ENCODE data around the gene DGCR6.
"Not testable (repeated sequence)": the region's sequence is repeated elsewhere in the genome, so short reads cannot be mapped to it uniquely, and the experiment has no call there.

Gene DGCR6

DNA sequence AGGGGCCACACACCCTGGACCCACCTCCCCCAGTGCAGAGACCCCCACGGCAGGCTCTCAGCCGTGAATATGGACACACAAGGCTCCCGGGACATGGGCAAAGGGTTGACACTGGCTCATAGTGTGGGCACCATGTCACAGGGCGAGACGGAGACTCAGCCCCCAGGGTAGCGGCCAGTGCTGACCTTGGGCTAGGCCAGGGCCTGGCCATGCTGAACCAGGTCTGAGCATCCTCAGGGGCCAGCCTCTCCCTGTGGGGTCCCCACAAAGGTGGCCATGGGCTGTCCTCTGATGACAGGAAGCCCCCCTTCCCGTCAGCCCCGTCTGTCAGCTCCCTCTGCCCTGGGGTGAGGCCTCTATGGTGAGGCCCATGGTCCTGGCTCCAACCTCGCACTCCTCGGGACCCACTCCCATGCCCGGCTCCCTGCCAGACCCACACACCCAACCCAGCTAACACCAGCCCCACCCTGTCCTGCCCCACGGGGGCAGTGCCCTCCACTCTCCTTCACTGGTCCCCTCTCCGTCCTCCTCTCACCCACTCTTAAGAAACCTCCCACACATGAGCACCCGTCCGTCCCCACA lies 49.0 kb downstream of the DGCR6 start:
- H3K27me3 ChIP-seq (ENCODE audit: insufficient read depth, low read depth), result peaks cover 28% of the 10 kb centered on the region
- H3K4me3 ChIP-seq (IDR thresholded peaks at IDR 0.05; ENCODE audit: insufficient read depth, low read depth, low read length), result no peak overlapping the region
- no peaks in the 10 kb centered on the region for H3K36me3 ChIP-seq (ENCODE audit: insufficient read depth)
- TF ChIP-seq, protein P1, sequence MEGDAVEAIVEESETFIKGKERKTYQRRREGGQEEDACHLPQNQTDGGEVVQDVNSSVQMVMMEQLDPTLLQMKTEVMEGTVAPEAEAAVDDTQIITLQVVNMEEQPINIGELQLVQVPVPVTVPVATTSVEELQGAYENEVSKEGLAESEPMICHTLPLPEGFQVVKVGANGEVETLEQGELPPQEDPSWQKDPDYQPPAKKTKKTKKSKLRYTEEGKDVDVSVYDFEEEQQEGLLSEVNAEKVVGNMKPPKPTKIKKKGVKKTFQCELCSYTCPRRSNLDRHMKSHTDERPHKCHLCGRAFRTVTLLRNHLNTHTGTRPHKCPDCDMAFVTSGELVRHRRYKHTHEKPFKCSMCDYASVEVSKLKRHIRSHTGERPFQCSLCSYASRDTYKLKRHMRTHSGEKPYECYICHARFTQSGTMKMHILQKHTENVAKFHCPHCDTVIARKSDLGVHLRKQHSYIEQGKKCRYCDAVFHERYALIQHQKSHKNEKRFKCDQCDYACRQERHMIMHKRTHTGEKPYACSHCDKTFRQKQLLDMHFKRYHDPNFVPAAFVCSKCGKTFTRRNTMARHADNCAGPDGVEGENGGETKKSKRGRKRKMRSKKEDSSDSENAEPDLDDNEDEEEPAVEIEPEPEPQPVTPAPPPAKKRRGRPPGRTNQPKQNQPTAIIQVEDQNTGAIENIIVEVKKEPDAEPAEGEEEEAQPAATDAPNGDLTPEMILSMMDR (conservative IDR thresholded peaks at IDR 0.05; ENCODE audit: low read depth, low read length), result no peak
- H3K4me1 ChIP-seq (ENCODE audit: low read depth, poor library complexity, severe bottlenecking), result no peaks in the 10 kb centered on the region
- no peak overlapping the region for H3K27ac ChIP-seq
- no peaks in the 10 kb centered on the region for H3K79me2 ChIP-seq (ENCODE audit: insufficient read depth, low read depth)
- no peak overlapping the region for H2AFZ ChIP-seq (ENCODE audit: low read depth)
- H4K20me1 ChIP-seq (ENCODE audit: insufficient read depth), result no peaks in the 10 kb centered on the region
- H3K9ac ChIP-seq, result no peak overlapping the region
- H3K4me2 ChIP-seq, result no peak overlapping the region

DNA sequence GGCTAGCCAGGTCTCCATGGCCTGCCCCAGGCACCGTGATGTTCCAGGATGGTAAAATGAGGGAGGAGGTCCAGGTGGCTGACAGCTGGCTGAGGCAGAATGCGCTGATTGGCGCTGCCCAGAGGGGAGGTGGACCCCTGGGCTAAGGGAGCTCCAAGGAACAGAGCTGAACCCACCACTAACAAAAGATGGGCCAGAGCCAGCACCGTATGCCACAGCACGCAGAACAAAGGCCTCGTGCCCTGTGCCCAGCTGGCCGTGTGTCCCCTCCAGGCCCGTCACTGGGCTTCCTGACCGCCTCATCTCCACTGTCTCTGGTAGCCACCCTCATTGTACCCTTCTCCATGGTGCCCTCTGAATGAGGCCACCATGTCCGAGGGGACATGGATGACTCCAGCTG lies 49.6 kb downstream of the DGCR6 start:
- H3K27ac ChIP-seq, result no peak overlapping the region
- H3K4me2 ChIP-seq, result no peak overlapping the region
- no peaks in the 10 kb centered on the region for H4K20me1 ChIP-seq (ENCODE audit: insufficient read depth)
- TF ChIP-seq, protein P1 (conservative IDR thresholded peaks at IDR 0.05; ENCODE audit: low read depth, low read length), result no peak
- no peak overlapping the region for H3K9ac ChIP-seq
- no peak overlapping the region for H3K4me3 ChIP-seq (IDR thresholded peaks at IDR 0.05; ENCODE audit: insufficient read depth, low read depth, low read length)
- H3K4me1 ChIP-seq (ENCODE audit: low read depth, poor library complexity, severe bottlenecking), result no peaks in the 10 kb centered on the region
- H3K36me3 ChIP-seq (ENCODE audit: insufficient read depth), result no peaks in the 10 kb centered on the region
- H2AFZ ChIP-seq (ENCODE audit: low read depth), result no peak overlapping the region
- H3K27me3 ChIP-seq (ENCODE audit: insufficient read depth, low read depth), result peaks cover 28% of the 10 kb centered on the region
- H3K79me2 ChIP-seq (ENCODE audit: insufficient read depth, low read depth), result no peaks in the 10 kb centered on the region

DNA sequence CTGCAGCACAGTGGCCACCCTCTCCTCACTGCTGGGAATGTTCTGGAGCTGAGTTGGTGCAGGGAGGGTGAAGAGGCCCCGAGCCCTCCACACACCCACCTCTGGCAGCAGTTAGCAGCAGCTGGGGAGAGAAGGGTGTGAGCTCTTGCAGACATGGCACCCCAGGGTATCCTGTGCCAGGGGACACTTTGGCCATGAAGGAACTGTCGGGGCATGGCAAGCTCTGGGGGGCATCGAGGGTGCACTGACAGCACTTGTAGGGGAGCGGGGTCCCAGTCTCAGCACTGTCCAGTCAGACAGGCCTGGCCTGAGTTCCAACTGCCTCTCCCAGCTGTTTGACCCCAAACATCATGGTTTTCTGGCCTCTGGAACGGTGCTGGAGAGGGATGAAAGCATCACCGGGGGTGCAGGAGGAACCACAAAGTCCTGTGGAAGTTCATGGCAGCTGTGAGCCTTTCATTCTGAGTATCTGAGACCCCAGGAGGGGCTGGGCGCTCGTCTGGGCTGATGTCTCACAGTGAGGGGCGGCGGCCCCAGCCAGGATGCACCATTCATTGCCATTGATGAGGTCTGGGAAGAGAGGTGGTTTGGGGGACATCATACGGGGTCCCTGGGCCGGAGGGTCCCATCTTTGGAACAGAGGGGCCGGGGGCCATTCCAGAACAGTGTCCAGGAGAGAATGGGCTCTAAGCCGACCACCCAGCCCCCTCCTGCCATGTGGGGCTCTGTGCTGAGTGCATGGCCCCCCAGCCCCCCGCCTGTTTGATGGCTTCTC lies 50.2 kb downstream of the DGCR6 start:
- not testable (repeated sequence) for H4K20me1 ChIP-seq (ENCODE audit: insufficient read depth); H2AFZ ChIP-seq (ENCODE audit: low read depth)

DNA sequence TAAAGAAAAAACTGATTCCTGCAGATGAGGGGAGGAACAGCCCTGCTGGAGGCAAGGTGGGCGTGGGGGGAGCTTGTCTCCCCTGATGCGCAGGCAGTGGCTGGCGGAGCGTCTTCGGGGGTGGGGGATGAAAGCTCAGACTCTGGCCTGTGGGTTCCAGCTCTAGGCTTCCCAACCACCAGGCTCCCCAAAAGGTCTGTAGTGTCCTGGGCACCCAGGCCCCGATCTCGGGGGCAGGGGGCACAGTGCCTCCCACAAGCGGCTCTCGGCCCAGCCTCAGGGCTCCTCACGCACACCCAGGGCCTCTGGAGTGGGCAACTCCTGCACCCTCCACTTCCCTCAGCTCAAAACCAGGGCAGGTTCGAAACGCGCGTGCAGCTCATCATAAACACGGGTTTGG lies 50.8 kb downstream of the DGCR6 start:
- not testable (repeated sequence) for H3K27ac ChIP-seq; H3K4me3 ChIP-seq (IDR thresholded peaks at IDR 0.05; ENCODE audit: insufficient read depth, low read depth, low read length); H3K9ac ChIP-seq; H4K20me1 ChIP-seq (ENCODE audit: insufficient read depth); H3K4me1 ChIP-seq (ENCODE audit: low read depth, poor library complexity, severe bottlenecking); H3K4me2 ChIP-seq; H3K36me3 ChIP-seq (ENCODE audit: insufficient read depth); H3K79me2 ChIP-seq (ENCODE audit: insufficient read depth, low read depth); H2AFZ ChIP-seq (ENCODE audit: low read depth)
- H3K27me3 ChIP-seq (ENCODE audit: insufficient read depth, low read depth), result peaks cover 28% of the 10 kb centered on the region

More for the DNA sequence above, 50.2 kb downstream of the DGCR6 start:
- not testable (repeated sequence) for H3K79me2 ChIP-seq (ENCODE audit: insufficient read depth, low read depth); H3K36me3 ChIP-seq (ENCODE audit: insufficient read depth); H3K27ac ChIP-seq; H3K4me2 ChIP-seq; H3K9ac ChIP-seq; H3K4me1 ChIP-seq (ENCODE audit: low read depth, poor library complexity, severe bottlenecking); H3K4me3 ChIP-seq (IDR thresholded peaks at IDR 0.05; ENCODE audit: insufficient read depth, low read depth, low read length)
- peaks cover 28% of the 10 kb centered on the region for H3K27me3 ChIP-seq (ENCODE audit: insufficient read depth, low read depth)

DNA sequence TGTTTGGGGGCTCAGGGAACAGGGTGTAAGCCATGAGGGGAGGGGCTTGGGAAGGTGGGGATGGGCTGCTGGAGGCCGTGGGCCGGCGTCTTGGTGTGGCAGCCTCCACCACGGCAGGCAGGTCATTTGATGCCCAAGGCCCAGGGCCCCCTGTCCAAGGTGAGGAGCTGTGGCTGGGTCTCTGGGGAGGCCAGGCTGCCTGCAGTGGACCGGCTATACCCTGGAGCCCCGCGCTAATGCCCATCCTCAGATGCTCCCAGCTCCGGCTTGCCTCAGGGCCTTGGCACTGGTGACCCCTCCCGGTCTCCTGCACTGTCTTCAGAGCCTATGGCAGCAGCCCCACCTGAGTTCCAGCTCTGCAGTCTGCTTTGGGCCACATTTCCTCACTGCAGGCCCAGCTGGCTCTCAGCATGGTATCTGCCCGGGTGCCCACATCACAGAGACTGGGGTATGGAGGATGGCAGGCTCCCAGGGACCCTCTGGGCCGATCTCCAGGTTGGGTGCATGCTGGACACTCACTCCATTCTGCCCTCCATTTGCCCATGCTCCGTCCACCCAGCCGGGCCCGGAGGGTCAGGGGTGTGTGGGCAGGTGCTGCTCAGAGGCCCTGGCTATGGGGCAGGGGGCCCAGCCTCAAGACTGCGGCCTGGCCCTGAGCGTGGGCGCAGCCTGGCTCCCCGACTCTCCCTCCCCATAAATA lies 51.7 kb downstream of the DGCR6 start:
- not testable (repeated sequence) for H3K9ac ChIP-seq; H3K4me3 ChIP-seq (IDR thresholded peaks at IDR 0.05; ENCODE audit: insufficient read depth, low read depth, low read length); H3K36me3 ChIP-seq (ENCODE audit: insufficient read depth); H2AFZ ChIP-seq (ENCODE audit: low read depth); H3K4me1 ChIP-seq (ENCODE audit: low read depth, poor library complexity, severe bottlenecking); H3K27ac ChIP-seq; H4K20me1 ChIP-seq (ENCODE audit: insufficient read depth); H3K4me2 ChIP-seq; H3K79me2 ChIP-seq (ENCODE audit: insufficient read depth, low read depth)
- peaks cover 28% of the 10 kb centered on the region for H3K27me3 ChIP-seq (ENCODE audit: insufficient read depth, low read depth)

DNA sequence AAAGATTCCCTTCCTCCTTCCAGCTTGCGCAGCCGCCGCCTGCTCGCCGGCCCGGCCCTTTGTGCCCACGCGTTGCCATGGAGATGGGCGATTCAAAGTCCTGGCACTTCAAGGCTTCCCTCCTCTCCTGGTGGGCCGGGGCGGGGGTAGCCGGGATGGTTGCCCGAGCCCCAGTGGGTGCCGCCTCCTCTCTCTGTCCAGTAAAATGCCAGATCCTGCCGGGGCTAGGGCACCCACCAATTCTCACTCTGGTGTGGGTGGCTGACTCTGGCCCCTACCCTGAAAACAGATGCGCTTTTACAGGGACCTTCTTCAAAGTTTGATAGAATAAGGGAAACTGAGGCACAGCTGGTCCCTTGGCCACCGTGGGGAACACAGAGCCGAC lies 52.2 kb downstream of the DGCR6 start:
- not testable (repeated sequence) for H3K27ac ChIP-seq; H3K4me1 ChIP-seq (ENCODE audit: low read depth, poor library complexity, severe bottlenecking); H3K4me3 ChIP-seq (IDR thresholded peaks at IDR 0.05; ENCODE audit: insufficient read depth, low read depth, low read length); H3K79me2 ChIP-seq (ENCODE audit: insufficient read depth, low read depth); H4K20me1 ChIP-seq (ENCODE audit: insufficient read depth); H3K9ac ChIP-seq; H3K36me3 ChIP-seq (ENCODE audit: insufficient read depth); H2AFZ ChIP-seq (ENCODE audit: low read depth); H3K4me2 ChIP-seq
- H3K27me3 ChIP-seq (ENCODE audit: insufficient read depth, low read depth), result peaks cover 28% of the 10 kb centered on the region

DNA sequence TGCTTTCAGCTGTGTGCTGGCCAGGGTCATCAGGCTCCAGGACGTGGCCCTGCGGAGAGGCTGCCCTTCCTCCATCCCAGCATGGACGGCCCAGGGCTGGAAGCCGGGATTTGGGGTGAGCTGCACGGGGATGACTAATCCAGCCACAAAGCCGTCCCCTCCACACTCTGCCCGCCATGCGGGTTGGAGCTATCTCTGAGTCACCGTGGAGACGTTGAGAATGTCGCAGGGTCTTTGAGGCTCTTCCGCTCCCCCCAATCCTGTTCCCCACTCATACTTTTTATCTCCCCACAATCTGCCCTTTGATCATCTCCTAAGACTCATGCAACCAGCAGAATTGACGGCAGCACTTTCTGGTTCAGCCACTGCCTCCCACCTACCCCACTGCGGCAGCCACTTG lies 52.6 kb downstream of the DGCR6 start:
- not testable (repeated sequence) for H3K27ac ChIP-seq; H3K36me3 ChIP-seq (ENCODE audit: insufficient read depth); H3K4me3 ChIP-seq (IDR thresholded peaks at IDR 0.05; ENCODE audit: insufficient read depth, low read depth, low read length); H3K79me2 ChIP-seq (ENCODE audit: insufficient read depth, low read depth); H3K4me2 ChIP-seq; H3K4me1 ChIP-seq (ENCODE audit: low read depth, poor library complexity, severe bottlenecking); H3K9ac ChIP-seq; H2AFZ ChIP-seq (ENCODE audit: low read depth); H4K20me1 ChIP-seq (ENCODE audit: insufficient read depth)
- peaks cover 28% of the 10 kb centered on the region for H3K27me3 ChIP-seq (ENCODE audit: insufficient read depth, low read depth)

DNA sequence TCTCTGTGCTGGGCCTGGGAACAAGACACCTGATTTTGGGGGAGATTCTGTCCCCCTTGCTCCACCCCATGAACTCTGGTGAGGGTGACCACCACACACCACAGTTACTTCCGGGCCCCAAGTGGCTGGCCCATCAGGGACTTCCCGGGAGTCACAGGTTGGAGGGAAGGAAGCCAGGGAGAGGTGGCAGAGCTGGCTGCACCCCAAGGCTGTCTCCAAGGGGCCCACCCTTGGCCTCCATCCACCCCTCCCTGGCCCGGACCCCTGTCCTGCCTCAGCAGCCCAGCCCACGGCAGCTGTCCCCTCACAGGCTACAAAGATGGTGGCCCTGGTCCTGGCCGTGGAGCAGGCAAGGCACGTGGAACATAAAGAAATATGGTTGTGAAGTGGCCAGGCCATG lies 53.1 kb downstream of the DGCR6 start:
- not testable (repeated sequence) for H3K4me1 ChIP-seq (ENCODE audit: low read depth, poor library complexity, severe bottlenecking); H2AFZ ChIP-seq (ENCODE audit: low read depth); H4K20me1 ChIP-seq (ENCODE audit: insufficient read depth); H3K79me2 ChIP-seq (ENCODE audit: insufficient read depth, low read depth); H3K9ac ChIP-seq; H3K4me2 ChIP-seq; H3K4me3 ChIP-seq (IDR thresholded peaks at IDR 0.05; ENCODE audit: insufficient read depth, low read depth, low read length); H3K27ac ChIP-seq; H3K36me3 ChIP-seq (ENCODE audit: insufficient read depth)
- H3K27me3 ChIP-seq (ENCODE audit: insufficient read depth, low read depth), result peaks cover 28% of the 10 kb centered on the region

Measured in KMS-11 (cell line).